DND-41 (cell line): ENCODE data around the gene PAGR1.
"Not testable (repeated sequence)": the region's sequence is repeated elsewhere in the genome, so short reads cannot be mapped to it uniquely, and the experiment has no call there.

Experiments used
- EZH2 ChIP-seq: IDR thresholded peaks from 3 replicates; pipeline ENCODE4 v1.6.1; 2012; ENCODE audit warnings: borderline replicate concordance, low read depth, mild to moderate bottlenecking, moderate library complexity, low read length, inconsistent platforms; ENCODE audit not compliant: severe bottlenecking
- TF ChIP-seq, protein P1 (sequence below): IDR thresholded peaks from 2 replicates; pipeline ENCODE4 v1.5.1; 2012; ENCODE audit warnings: borderline replicate concordance, low read length, moderate library complexity, mild to moderate bottlenecking; ENCODE audit not compliant: poor library complexity, severe bottlenecking; ENCODE audit errors: extremely low read depth

DNA sequence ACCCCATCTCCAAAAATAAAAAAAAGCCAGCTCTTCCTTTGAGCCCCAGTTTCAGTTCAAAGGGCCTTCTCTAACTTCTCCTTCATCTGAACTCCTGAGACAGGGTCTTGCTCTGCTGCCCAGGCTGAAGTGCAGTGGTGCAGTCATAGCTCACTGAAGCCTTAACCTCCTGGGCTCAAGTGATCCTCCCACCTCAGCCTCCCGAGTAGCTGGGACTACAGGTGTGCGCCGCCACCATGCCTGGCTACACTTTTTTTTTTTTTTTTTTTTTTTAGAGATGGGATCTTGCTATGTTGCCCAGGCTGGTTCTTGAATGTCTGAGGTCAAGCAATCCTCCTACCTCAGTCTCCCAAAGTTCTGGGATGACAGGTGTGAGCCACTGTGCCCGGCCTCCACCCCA, 17.3 kb downstream of the PAGR1 start:
- TF ChIP-seq, protein P1, sequence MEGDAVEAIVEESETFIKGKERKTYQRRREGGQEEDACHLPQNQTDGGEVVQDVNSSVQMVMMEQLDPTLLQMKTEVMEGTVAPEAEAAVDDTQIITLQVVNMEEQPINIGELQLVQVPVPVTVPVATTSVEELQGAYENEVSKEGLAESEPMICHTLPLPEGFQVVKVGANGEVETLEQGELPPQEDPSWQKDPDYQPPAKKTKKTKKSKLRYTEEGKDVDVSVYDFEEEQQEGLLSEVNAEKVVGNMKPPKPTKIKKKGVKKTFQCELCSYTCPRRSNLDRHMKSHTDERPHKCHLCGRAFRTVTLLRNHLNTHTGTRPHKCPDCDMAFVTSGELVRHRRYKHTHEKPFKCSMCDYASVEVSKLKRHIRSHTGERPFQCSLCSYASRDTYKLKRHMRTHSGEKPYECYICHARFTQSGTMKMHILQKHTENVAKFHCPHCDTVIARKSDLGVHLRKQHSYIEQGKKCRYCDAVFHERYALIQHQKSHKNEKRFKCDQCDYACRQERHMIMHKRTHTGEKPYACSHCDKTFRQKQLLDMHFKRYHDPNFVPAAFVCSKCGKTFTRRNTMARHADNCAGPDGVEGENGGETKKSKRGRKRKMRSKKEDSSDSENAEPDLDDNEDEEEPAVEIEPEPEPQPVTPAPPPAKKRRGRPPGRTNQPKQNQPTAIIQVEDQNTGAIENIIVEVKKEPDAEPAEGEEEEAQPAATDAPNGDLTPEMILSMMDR = not testable (repeated sequence)
- not testable (repeated sequence) for TF ChIP-seq EZH2
